VCaP (cell line): ENCODE data around the gene TMEM91.
"Not testable (repeated sequence)": the region's sequence is repeated elsewhere in the genome, so short reads cannot be mapped to it uniquely, and the experiment has no call there.

Source experiments
- H3K27ac ChIP-seq: fragments of 450-650 bp; 2 replicates; pipeline ENCODE4 v1.5.1; 2017
- CTCF ChIP-seq: fragments of 450-650 bp; conservative IDR thresholded peaks from 2 replicates; pipeline ENCODE4 v1.5.1; 2017; ENCODE audit warnings: mild to moderate bottlenecking, moderate library complexity

Gene TMEM91

GRCh38 chr19:41344162-41344561, 32.2 kb upstream of the TMEM91 start:
- H3K27ac ChIP-seq = no peak overlapping the region
- TF ChIP-seq CTCF = no peak

GRCh38 chr19:41346916-41347315, 29.4 kb upstream of the TMEM91 start:
- H3K27ac ChIP-seq = not testable (repeated sequence)

GRCh38 chr19:41350735-41351338, 25.5 kb upstream of the TMEM91 start:
- TF ChIP-seq CTCF = no peak
- no peak overlapping the region for H3K27ac ChIP-seq

GRCh38 chr19:41351339-41352245, 24.7 kb upstream of the TMEM91 start:
- H3K27ac ChIP-seq = no peak overlapping the region
- no peak for TF ChIP-seq CTCF

GRCh38 chr19:41352279-41352608, 24.1 kb upstream of the TMEM91 start:
- TF ChIP-seq CTCF = no peak
- H3K27ac ChIP-seq = no peak overlapping the region

- no peak overlapping the region; the same call in 1 of the 2 replicates for H3K27ac ChIP-seq
- peak; percentile 23; the same call in 1 of the 2 replicates for TF ChIP-seq CTCF
These were observed 23.5 kb upstream of the TMEM91 start for GRCh38 chr19:41352609-41353465.

- TF ChIP-seq CTCF = peak; percentile 69
- no peak within 1 kb of the TSS; the same call in 1 of the 2 replicates for H3K27ac ChIP-seq
These were observed 22.6 kb upstream of the TMEM91 start, which contains the start of gene TGFB1 for GRCh38 chr19:41353466-41354342. Gene TGFB1 (minus strand): TSS chr19:41353922. CDS start chr19:41353044, 878 bp downstream.
